ENCODE measurements around the gene CLDN2. TPM values are rescaled to one million over a fixed set of nuclear protein-coding genes. Genes with fewer than 3 reads are reported as not detected.

CLDN2 gene
- total RNA-seq, 1 experiment from 2014 or later, result not detected

GRCh38 chrX:106948641-106949040 is 28.4 kb downstream of the CLDN2 start:
- DNase-seq (ENCODE audit: low spot score), result no peak
- no peaks in the 10 kb centered on the region for H3K4me1 ChIP-seq (ENCODE audit: insufficient read depth, low read length, poor library complexity, severe bottlenecking)
- no peak overlapping the region for H3K27ac ChIP-seq (ENCODE audit: low read depth, low read length, poor library complexity, severe bottlenecking)
- ChIA-PET POLR2A (ENCODE audit: low non-redundant PET) (no interaction called here), CTCF (no interaction called here)
- no peaks in the 10 kb centered on the region for H3K27me3 ChIP-seq (replicated peaks; ENCODE audit: insufficient read depth, low read depth, low read length, poor library complexity)
- TF ChIP-seq EZH2 (IDR thresholded peaks at IDR 0.05; ENCODE audit: borderline replicate concordance, low read depth, low read length, poor library complexity, severe bottlenecking) (no peak), CTCF (conservative IDR thresholded peaks at IDR 0.05; ENCODE audit: low read depth, low read length) (no peak)
- H3K9me3 ChIP-seq (ENCODE audit: low read depth, low read length, poor library complexity, severe bottlenecking), result no peaks in the 10 kb centered on the region
- intact Hi-C loops (cut with micrococcal nuclease; ENCODE audit: unreplicated experiment), result no loop called here
- H3K4me3 ChIP-seq (ENCODE audit: low read depth, low read length, poor library complexity, severe bottlenecking), result no peak overlapping the region
- BruUV-seq (replicated peaks), result no TSS peak
- no peaks in the 10 kb centered on the region for H3K36me3 ChIP-seq (ENCODE audit: insufficient read depth, low read length, poor library complexity, severe bottlenecking)

GRCh38 chrX:106949366-106949765 is 29.2 kb downstream of the CLDN2 start:
- intact Hi-C loops (cut with micrococcal nuclease; ENCODE audit: unreplicated experiment), result no loop called here
- Histone ChIP-seq H3K4me3 (ENCODE audit: low read depth, low read length, poor library complexity, severe bottlenecking) (no peak overlapping the region), H3K9me3 (ENCODE audit: low read depth, low read length, poor library complexity, severe bottlenecking) (no peaks in the 10 kb centered on the region), H3K4me1 (ENCODE audit: insufficient read depth, low read length, poor library complexity, severe bottlenecking) (no peaks in the 10 kb centered on the region), H3K36me3 (ENCODE audit: insufficient read depth, low read length, poor library complexity, severe bottlenecking) (no peaks in the 10 kb centered on the region), H3K27ac (ENCODE audit: low read depth, low read length, poor library complexity, severe bottlenecking) (no peak overlapping the region), H3K27me3 (replicated peaks; ENCODE audit: insufficient read depth, low read depth, low read length, poor library complexity) (no peaks in the 10 kb centered on the region)
- TF ChIP-seq EZH2 (IDR thresholded peaks at IDR 0.05; ENCODE audit: borderline replicate concordance, low read depth, low read length, poor library complexity, severe bottlenecking), result no peak
- TF ChIP-seq CTCF (conservative IDR thresholded peaks at IDR 0.05; ENCODE audit: low read depth, low read length), result no peak
- CTCF ChIA-PET, result no interaction called here
- DNase-seq (ENCODE audit: low spot score), result no peak
- no TSS peak for BruUV-seq (replicated peaks)
- POLR2A ChIA-PET (ENCODE audit: low non-redundant PET), result no interaction called here

- no peaks in the 10 kb centered on the region for H3K9me3 ChIP-seq (ENCODE audit: low read depth, low read length, poor library complexity, severe bottlenecking)
- H3K4me3 ChIP-seq (ENCODE audit: low read depth, low read length, poor library complexity, severe bottlenecking), result no peak overlapping the region
- ChIA-PET POLR2A (ENCODE audit: low non-redundant PET) (no interaction called here), CTCF (no interaction called here)
- no peaks in the 10 kb centered on the region for H3K4me1 ChIP-seq (ENCODE audit: insufficient read depth, low read length, poor library complexity, severe bottlenecking)
- intact Hi-C loops (cut with micrococcal nuclease; ENCODE audit: unreplicated experiment), result no loop called here
- H3K36me3 ChIP-seq (ENCODE audit: insufficient read depth, low read length, poor library complexity, severe bottlenecking), result no peaks in the 10 kb centered on the region
- H3K27ac ChIP-seq (ENCODE audit: low read depth, low read length, poor library complexity, severe bottlenecking), result no peak overlapping the region
- no peak for DNase-seq (ENCODE audit: low spot score)
- no peak for TF ChIP-seq CTCF (conservative IDR thresholded peaks at IDR 0.05; ENCODE audit: low read depth, low read length)
- no peak for TF ChIP-seq EZH2 (IDR thresholded peaks at IDR 0.05; ENCODE audit: borderline replicate concordance, low read depth, low read length, poor library complexity, severe bottlenecking)
- BruUV-seq (replicated peaks), result no TSS peak
- H3K27me3 ChIP-seq (replicated peaks; ENCODE audit: insufficient read depth, low read depth, low read length, poor library complexity), result no peaks in the 10 kb centered on the region
Observed at GRCh38 chrX:106950381-106950780, 30.2 kb downstream of the CLDN2 start.

Measured in A673 (cell line).